Activated naive CD4-positive, alpha-beta T cell treated with anti-CD3 and anti-CD28 coated beads for 36 hours (primary cell): ENCODE measurements around the gene RECQL5. TPM values are rescaled to one million over a fixed set of nuclear protein-coding genes. Genes with fewer than 3 reads are reported as not detected.

ENCODE experiments used
- CTCF ChIA-PET: fragments of 350-600 bp; sonication (Branson Sonifier 250); formaldehyde crosslinking; loops from one replicate; lab custom pipeline; 2021; ENCODE audit warnings: antibody characterized with exemption; lab: Charles Lee
- DNase-seq: peaks from one replicate; pipeline ENCODE4 v3.0.0-alpha.2; 2020
- H3K27ac Mint-ChIP-seq: one replicate; pipeline ENCODE4 v1.8.0; 2021; ENCODE audit warnings: mild to moderate bottlenecking, mixed read lengths
- H3K27me3 Mint-ChIP-seq: one replicate; pipeline ENCODE4 v1.8.0; 2021; ENCODE audit warnings: low read depth, mixed read lengths
- H3K36me3 Mint-ChIP-seq: one replicate; pipeline ENCODE4 v1.8.0; 2021; ENCODE audit warnings: low read depth, mixed read lengths
- H3K4me1 Mint-ChIP-seq: one replicate; pipeline ENCODE4 v1.8.0; 2021; ENCODE audit warnings: low read depth, mixed read lengths
- H3K4me3 Mint-ChIP-seq: one replicate; pipeline ENCODE4 v1.8.0; 2021; ENCODE audit warnings: mild to moderate bottlenecking, moderate library complexity, mixed read lengths
- H3K9me3 Mint-ChIP-seq: one replicate; pipeline ENCODE4 v1.8.0; 2021; ENCODE audit warnings: mixed read lengths
- intact Hi-C: fragments of 100-400 bp; cut with micrococcal nuclease; formaldehyde crosslinking; loops from one replicate; pipeline ENCODE4 v1.15.1; 2023
- total RNA-seq, 2 experiments: library from RNA; stranded (reverse); gene quantifications; one replicate each; pipeline ENCODE4 v1.2.3, GENCODE V29; 2021

Gene RECQL5
- total RNA-seq, 2 experiments from 2014 or later, result 36.2 to 44.0 TPM

DNA sequence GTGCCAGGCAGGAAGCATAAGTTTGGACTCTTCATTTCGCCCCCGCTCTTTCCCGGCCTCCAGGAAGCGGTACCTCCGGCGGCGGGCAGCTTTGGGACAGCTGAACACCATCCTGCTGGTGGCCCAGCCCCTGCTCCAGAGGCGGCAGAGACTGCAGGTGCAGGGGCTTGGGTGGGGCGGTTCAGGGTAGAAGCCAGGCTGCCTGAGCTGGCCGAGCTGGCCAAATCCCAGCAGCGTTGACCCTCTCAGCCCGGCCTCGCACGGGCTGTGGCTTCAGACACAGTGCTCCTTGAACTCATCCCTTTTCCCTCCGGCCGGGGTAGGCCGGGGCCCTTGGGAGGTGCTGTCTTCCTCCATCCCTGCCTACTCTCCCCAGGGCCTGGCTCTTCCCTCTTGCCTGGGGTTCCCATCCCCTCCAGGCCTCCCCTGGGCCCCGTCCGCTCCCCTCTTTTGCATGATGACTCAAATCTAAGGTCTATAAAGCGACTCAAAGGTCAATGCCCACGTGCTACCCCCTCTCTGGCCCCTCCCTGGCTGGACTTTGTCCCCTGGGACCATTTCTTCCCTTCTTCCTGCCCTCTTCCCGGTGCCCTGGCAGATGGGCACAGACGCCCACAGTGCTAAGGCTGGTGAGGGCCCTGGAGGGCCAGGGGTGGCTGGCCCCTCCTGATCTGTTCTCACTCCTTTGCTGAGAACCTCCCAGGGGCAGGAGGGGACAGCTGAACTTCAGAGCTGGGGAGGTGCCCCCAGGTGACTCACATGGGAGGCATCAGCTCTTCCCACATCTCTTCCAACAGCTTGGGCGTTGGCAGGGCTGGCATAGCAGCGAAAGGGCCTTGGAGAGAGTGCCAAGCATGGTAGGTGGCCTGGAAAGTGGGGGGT, 56.6 kb downstream of the RECQL5 start:
- Mint-ChIP-seq H3K36me3 (no peaks in the 10 kb centered on the region), H3K9me3 (no peaks in the 10 kb centered on the region), H3K27ac (no peak overlapping the region), H3K4me1 (peaks cover 3% of the 10 kb centered on the region), H3K4me3 (no peak overlapping the region), H3K27me3 (no peaks in the 10 kb centered on the region)
- no peak for DNase-seq
- CTCF ChIA-PET, result interaction anchor here (0.8 to 1.0 kb wide), 4 partner anchors 10 to 138 kb away, joined by 3 to 5 read pairs (median 4); no protein-coding TSS in a partner anchor
- intact Hi-C loops, result no loop called here

DNA sequence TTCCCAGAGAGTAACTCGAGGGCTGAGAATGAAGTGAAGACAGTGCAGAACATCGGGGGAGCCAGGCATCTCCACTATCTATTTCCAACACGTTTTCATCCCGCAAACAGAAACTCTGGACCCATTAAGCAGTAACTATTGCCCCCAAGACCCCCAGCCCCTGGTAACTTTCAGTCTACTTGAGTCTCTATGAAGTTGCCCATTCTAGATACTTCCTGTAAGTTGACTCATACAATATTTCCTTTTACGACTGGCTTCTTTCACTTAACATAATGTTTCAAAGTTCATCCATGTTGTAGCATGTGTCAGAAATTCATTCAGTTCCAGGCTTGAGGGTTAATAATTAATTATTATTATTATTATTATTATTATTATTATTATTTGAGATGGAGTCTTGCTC, 59.9 kb downstream of the RECQL5 start:
- no peaks in the 10 kb centered on the region for H3K9me3 Mint-ChIP-seq
- CTCF ChIA-PET, result interaction anchor here (1.1 kb wide), 1 partner anchor 26 kb away, joined by 3 read pairs; the partner anchor contains the start of gene SMIM5
- H3K36me3 Mint-ChIP-seq, result no peaks in the 10 kb centered on the region

DNA sequence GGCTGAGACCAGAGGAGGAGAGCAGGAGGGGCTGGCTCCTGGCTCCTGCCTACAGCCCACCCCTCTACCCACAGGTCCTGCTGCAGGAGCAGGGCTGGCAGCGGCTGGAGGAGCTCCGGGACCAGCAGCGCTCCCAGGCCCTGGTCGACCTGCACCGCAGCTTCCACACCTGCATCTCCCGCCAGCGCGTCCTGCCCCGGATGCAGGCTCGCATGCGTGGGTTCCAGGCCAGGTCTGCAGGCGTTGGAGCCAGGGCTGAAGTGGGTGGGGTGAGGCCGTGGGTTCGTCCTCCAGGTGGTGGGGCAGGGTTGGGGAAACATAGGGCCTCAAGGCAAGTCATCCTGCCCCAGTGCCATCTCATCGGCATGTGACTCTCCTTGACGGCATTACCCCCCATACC, 61.2 kb downstream of the RECQL5 start:
- no peak for DNase-seq
- no peak overlapping the region for H3K4me3 Mint-ChIP-seq
- peaks cover 3% of the 10 kb centered on the region for H3K4me1 Mint-ChIP-seq
- no peak overlapping the region for H3K27ac Mint-ChIP-seq
- H3K36me3 Mint-ChIP-seq, result no peaks in the 10 kb centered on the region
- H3K27me3 Mint-ChIP-seq, result no peaks in the 10 kb centered on the region
- CTCF ChIA-PET, result no interaction called here
- intact Hi-C loops, result no loop called here
- no peaks in the 10 kb centered on the region for H3K9me3 Mint-ChIP-seq

More for the DNA sequence above, 59.9 kb downstream of the RECQL5 start:
- Mint-ChIP-seq H3K27me3 (no peaks in the 10 kb centered on the region), H3K4me3 (no peak overlapping the region), H3K4me1 (peaks cover 3% of the 10 kb centered on the region), H3K27ac (no peak overlapping the region)
- DNase-seq, result no peak
- intact Hi-C loops, result no loop called here

DNA sequence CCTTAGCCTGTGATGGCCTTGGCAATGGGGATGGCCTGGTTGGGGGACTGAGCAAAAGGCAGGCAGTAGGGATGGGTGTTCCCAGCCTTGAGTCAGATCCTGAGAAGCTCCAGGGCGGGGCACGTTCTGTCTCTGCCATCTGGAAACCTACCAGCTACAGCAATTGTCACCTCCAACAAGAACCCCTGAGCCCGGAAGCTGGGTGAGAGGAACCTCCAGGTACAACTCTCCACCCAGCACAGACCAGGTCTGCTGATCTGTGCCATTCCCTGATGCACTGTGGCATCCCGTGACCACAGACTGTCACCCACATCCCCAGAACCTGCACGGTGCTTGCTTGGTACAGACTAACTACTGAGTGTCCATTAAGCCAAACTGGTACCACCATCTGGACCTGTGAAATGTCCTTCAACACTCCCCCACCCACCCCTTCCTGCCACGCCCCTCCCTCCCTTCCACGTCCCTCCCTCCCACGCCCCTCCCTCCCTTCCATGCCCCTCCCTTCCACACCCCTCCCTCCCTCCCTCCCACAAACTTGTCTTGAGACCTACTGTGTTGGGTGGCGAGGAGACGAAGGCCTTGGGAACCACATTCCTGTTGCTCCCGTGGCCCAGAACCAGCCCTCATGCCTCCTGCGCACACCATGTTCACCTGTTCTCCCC, 62.8 kb downstream of the RECQL5 start:
- Mint-ChIP-seq H3K36me3 (no peaks in the 10 kb centered on the region), H3K9me3 (no peaks in the 10 kb centered on the region), H3K4me1 (peaks cover 3% of the 10 kb centered on the region), H3K27me3 (no peaks in the 10 kb centered on the region), H3K4me3 (no peak overlapping the region), H3K27ac (no peak overlapping the region)
- intact Hi-C loops, result no loop called here
- no peak for DNase-seq
- CTCF ChIA-PET, result interaction anchor here (0.6 to 6.3 kb wide), 3 partner anchors 29 to 145 kb away, joined by 3 to 60 read pairs (median 4); partner anchors contain the start of gene SMIM5

DNA sequence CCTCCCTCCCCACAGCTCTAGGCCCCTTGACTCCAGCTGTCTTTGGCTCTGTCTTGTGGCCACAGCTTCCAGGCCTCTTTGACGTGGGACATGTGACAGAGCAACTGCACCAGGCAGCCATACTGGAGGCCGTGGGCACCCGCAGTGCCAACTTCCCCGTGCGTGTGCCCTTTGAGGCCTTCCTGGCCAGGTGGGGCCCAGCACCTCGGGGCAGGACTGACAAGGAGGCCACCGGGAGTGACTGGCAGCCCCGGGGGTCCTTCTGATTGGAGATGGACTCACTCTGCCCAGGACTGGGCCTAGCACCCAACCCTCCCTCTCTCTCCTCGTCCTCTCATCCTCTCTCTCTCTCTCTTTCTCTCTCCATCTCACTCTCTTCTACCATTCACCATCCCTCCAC, 63.8 kb downstream of the RECQL5 start:
- H3K36me3 Mint-ChIP-seq, result no peaks in the 10 kb centered on the region
- CTCF ChIA-PET, result interaction anchor here (1.7 to 6.3 kb wide), 2 partner anchors 30 to 146 kb away, joined by 4 to 60 read pairs; partner anchors contain the start of gene SMIM5
- no peaks in the 10 kb centered on the region for H3K9me3 Mint-ChIP-seq
- DNase-seq, result no peak
- H3K27me3 Mint-ChIP-seq, result no peaks in the 10 kb centered on the region
- peaks cover 3% of the 10 kb centered on the region for H3K4me1 Mint-ChIP-seq
- no peak overlapping the region for H3K27ac Mint-ChIP-seq
- no peak overlapping the region for H3K4me3 Mint-ChIP-seq
- intact Hi-C loops, result no loop called here

DNA sequence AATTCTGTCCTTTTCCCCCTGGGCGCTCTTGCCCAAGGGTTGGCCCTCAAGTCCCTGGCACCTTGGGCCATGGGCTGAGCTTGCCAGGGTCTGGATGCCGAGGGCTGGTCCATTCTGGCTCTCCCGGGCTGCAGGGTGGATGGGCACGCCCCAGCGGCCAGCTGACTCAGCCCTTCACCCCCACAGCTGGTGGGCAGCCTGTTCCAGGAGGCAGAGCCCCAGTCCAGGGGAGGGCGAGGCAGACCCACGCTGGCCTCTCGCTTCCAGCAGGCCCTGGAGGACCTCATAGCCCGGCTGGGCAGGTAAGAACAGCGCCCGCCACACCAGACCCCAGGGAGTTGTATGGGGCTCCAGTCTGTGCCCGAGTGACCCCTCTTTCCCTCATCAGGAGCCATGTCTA, 64.3 kb downstream of the RECQL5 start:
- no peak for DNase-seq
- Mint-ChIP-seq H3K27me3 (no peaks in the 10 kb centered on the region), H3K4me3 (no peak overlapping the region), H3K9me3 (no peaks in the 10 kb centered on the region), H3K36me3 (no peaks in the 10 kb centered on the region), H3K4me1 (peaks cover 3% of the 10 kb centered on the region), H3K27ac (no peak overlapping the region)
- CTCF ChIA-PET, result interaction anchor here (6.3 kb wide), 1 partner anchor 147 kb away, joined by 60 read pairs; no protein-coding TSS in a partner anchor
- intact Hi-C loops, result no loop called here

DNA sequence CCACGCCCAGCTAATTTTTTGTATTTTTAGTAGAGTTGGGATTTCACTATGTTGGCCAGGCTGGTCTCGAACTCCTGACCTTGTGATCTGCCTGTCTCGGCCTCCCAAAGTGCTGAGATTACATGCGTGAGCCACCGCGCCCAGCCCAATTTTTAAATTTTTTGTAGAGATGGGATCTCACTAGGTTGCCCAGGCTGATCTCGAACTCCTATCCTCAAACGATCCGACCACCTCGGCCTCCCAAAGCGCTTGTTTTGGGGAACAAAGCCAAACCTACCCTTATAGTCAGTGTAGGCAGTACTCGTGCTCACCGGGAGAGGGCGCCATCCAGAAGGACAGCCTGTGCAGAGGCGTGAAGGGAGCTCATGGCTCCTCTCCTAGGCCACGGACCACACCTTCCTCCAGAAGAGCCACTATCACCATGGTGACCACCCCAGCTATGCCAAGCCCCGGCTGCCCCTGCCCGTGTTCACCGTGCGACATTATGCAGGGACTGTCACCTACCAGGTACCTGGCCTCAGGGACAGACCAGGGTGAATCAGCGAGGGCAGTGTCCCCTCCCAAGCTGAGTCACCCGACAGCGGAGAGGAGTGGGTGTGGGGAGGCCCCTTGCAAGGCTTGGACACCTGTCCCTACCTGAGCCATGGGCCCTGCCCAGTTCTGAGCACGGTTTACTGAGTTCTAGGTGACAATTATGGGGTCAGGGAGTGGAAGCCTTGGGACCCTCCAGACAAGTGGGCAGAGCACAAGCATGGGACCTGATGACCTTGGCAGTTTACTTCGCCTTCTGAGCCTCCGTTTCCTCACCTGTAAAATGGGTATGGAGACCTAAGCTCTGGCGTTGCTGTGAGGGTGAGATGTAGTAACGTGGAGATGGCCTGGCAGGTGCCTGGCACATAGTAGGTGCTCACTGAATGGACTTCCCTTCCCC, 65.6 kb downstream of the RECQL5 start:
- Mint-ChIP-seq H3K9me3 (no peaks in the 10 kb centered on the region), H3K4me3 (no peak overlapping the region), H3K27me3 (no peaks in the 10 kb centered on the region), H3K27ac (no peak overlapping the region), H3K36me3 (no peaks in the 10 kb centered on the region), H3K4me1 (no peaks in the 10 kb centered on the region)
- peak; percentile 76 for DNase-seq
- CTCF ChIA-PET, result interaction anchor here (0.6 to 6.3 kb wide), 26 partner anchors 8 to 341 kb away, joined by 3 to 60 read pairs (median 4); partner anchors contain the start of gene TMEM94
- intact Hi-C loops, result loop anchor here (1.0 kb wide), 1 partner anchor 149 kb away; no protein-coding TSS in a partner anchor

DNA sequence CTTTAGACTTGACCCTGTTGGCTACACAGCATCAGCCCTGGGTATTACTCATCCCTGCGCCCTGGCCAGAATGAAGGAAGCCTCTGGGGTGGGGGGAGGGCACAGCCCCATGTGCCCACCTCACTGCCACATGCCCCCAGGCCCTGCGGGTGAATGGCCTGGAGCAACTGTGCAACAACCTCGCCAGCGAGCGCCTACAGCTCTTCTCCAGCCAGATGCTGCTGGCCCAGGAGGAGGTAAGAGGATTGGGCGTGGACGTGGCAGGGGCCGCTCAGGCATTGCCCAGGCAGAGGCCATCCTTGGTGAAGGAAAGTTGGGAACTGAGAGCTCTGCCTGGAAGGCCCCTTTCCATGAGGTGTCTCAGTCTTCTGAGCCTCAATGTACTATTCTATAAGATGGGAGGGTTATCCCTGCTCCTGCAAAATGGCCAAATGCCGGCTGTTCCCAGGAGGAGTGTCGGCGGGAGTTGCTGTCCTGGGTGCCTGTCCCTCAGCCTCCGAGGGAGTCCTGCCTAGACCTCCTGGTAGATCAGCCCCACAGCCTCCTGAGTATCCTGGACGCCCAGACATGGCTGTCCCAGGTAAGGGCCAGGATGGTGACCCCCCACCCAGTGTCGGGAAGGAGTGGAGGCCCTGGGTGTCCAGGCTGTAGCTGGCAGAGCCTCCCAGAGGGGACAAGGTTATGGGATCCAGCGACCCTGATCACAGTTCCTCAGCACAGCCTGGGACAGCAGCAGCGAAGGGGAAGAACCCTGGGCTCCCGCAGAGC, 70.5 kb downstream of the RECQL5 start:
- CTCF ChIA-PET, result no interaction called here
- DNase-seq, result no peak

DNA sequence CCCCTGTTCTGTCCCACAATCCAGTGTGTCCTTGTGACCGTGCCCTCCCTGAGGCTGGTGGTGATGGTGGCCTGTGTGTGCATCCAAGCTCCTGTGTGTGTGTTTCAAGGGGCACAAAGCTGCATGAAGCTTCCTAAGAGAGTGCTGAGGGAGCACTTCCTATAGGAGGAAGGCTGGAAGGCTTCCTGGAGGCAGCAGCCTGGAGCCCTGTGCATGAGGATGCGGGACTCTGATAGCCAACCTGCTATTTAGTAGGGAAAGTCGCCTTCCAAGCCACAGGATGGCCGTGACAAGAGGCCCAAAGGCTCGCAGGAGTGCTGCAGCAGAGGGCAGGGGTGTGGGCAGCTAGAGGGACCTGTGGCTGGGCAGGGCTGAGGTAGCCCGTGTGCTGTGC, 71.0 kb downstream of the RECQL5 start:
- H3K27me3 Mint-ChIP-seq, result no peaks in the 10 kb centered on the region
- no peaks in the 10 kb centered on the region for H3K4me1 Mint-ChIP-seq
- CTCF ChIA-PET, result no interaction called here
- H3K27ac Mint-ChIP-seq, result no peak overlapping the region
- intact Hi-C loops, result no loop called here
- H3K4me3 Mint-ChIP-seq, result no peak overlapping the region
- DNase-seq, result no peak
- H3K9me3 Mint-ChIP-seq, result no peaks in the 10 kb centered on the region
- no peaks in the 10 kb centered on the region for H3K36me3 Mint-ChIP-seq

More for the DNA sequence above, 70.5 kb downstream of the RECQL5 start:
- H3K4me3 Mint-ChIP-seq, result no peak overlapping the region
- H3K27ac Mint-ChIP-seq, result no peak overlapping the region
- no peaks in the 10 kb centered on the region for H3K4me1 Mint-ChIP-seq
- no peaks in the 10 kb centered on the region for H3K9me3 Mint-ChIP-seq
- H3K36me3 Mint-ChIP-seq, result no peaks in the 10 kb centered on the region
- H3K27me3 Mint-ChIP-seq, result no peaks in the 10 kb centered on the region
- intact Hi-C loops, result no loop called here

DNA sequence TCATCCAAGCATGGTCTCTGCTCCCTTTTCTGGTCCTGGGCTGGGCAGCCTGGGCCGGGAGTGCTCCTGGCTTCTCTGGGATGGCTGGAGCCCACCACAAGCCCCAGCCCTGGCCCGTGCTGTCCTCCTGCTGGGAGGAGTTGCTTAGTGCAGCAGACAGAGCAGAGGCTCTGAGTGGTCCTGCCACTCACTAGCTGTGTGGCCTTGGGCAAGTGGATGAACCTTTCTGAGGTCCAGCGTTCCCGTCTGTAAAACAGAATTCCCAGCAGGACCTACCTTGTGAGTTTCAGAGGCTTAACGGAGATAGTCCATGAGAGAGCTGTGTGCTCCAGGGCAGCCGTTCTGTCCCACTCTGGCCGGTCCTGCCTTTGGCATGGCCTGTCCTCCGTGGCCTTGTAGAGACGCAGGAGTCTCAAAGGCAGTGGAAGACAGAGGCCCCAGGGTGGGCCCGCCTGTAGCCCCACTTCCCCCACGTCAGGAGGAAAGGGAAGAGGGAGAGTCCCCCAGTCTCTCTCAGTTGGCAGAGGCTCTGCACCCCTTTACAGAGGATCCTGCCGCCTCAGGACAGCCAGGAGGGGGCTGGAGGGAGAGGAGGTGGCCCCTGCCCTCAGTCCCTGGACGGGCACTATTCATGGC, 71.6 kb downstream of the RECQL5 start:
- Mint-ChIP-seq H3K27ac (no peak overlapping the region), H3K9me3 (no peaks in the 10 kb centered on the region), H3K36me3 (no peaks in the 10 kb centered on the region), H3K4me1 (no peaks in the 10 kb centered on the region), H3K27me3 (no peaks in the 10 kb centered on the region), H3K4me3 (no peak overlapping the region)
- no peak for DNase-seq
- CTCF ChIA-PET, result no interaction called here
- intact Hi-C loops, result no loop called here
